ENCODE measurements around the gene SSBP3. TPM values are rescaled to one million over a fixed set of nuclear protein-coding genes. Genes with fewer than 3 reads are reported as not detected.

The SSBP3 gene
- polyA plus RNA-seq, 1 donor from 2014 or later = 6.6 TPM

DNA sequence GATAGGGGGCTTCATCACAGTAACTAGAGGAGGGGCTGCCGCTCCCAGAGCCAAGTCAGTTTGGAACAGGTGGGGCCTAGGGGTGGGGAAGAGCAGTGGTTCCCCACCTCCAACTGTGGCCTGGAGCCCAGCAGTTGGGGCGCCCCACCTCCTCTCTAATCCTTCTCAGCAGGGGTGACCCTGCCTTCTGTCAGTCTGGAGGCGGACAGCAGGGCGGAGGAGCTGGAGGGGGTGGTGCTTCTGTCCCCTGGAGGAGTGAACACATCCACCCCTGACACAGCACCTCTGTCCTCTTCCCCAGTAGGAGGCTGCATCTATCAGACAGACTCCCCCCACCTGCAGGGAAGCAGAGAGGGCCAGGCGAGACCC, 132.4 kb downstream of the SSBP3 start:
- peak overlapping the region in 1 of 3 donors; percentile 46 for H3K27ac Mint-ChIP-seq
- no peak overlapping the region for H3K4me3 Mint-ChIP-seq
- H3K9me3 Mint-ChIP-seq = no peaks in the 10 kb centered on the region
- H3K4me1 Mint-ChIP-seq = peaks cover 8 to 12% (median 10%) of the 10 kb centered on the region in 3 donors
- no peaks in the 10 kb centered on the region for H3K36me3 Mint-ChIP-seq
- H3K27me3 Mint-ChIP-seq = no peaks in the 10 kb centered on the region

DNA sequence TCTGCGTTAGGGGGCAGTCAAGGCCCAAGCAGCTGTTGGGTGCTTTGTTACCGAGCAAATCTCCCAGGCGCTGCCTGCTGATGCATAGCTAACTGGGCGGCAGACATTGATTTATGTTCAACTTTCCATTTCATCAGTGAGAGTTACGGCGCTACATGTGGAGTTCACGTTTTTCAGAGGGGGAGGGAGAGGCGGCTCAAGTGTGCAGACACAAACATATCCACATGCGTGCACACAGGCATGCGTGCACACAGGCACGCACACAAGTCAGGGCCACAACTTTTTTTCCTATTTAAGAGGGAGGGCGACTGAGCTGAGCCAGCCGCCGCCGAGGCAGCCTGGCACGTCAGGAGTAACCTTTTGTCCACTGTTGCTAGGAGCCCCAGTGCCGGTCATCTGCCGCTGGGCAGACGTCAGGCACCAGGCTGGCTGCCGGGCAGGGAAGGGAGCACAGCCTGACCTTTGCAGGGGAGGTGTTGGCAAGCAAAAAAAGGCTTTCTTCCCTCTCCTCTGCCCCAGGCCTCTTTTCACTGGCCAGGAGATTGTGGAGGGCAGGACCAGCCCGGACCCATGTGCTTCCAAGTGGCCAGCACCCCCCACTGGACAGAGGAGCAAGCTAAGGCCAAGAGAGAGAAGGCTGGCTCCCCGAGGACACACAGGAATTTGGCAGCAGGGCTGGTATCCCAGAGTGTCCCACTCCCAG, 133.0 kb downstream of the SSBP3 start:
- Mint-ChIP-seq H3K27me3 (no peaks in the 10 kb centered on the region), H3K9me3 (no peaks in the 10 kb centered on the region), H3K36me3 (no peaks in the 10 kb centered on the region), H3K27ac (peak overlapping the region in 1 of 3 donors; percentile 46), H3K4me3 (peak overlapping the region in 2 of 4 donors; percentile 31 to 60), H3K4me1 (peaks cover 8 to 12% (median 10%) of the 10 kb centered on the region in 3 donors)

DNA sequence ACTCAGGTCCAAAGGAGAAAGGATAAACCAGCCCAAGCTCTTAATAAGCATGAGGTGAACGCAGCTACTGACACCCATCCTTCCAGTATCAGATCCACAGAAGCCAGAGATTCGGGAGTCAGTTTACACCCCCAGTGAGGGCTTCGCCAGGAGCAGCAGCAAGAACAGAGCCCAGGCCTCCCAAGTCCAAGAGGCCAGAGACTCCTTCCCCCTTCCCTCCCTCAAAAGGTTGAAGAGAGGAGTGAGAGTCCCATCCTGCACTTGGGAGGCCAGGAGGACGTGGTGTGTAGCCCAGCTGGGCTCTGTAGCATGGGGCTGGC, 133.5 kb downstream of the SSBP3 start:
- H3K27ac Mint-ChIP-seq = no peak overlapping the region
- no peaks in the 10 kb centered on the region for H3K27me3 Mint-ChIP-seq
- H3K36me3 Mint-ChIP-seq = no peaks in the 10 kb centered on the region
- H3K4me3 Mint-ChIP-seq = peak overlapping the region in 1 of 4 donors; percentile 31
- H3K9me3 Mint-ChIP-seq = no peaks in the 10 kb centered on the region
- peaks cover 8 to 12% (median 10%) of the 10 kb centered on the region in 3 donors for H3K4me1 Mint-ChIP-seq

DNA sequence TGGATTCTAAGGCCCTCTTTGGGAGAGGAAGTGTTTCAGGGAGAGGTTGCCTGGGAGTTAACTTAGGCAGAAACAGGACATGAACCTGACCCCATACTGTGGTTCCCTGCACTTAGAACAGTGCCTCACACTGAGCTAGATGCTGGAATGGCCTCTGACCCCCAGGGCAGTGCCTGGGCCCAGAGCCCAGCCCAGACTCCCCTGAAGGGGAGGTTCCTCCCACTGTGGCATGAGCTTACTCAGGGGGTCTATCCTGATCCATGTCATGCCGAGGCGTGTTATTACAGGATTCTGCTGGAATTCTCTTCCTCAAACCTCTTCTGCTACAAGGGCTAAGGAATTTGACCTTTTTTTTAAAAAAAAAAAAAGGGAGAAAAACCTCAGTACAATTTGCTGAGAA, 134.1 kb downstream of the SSBP3 start:
- no peak overlapping the region for H3K4me3 Mint-ChIP-seq
- H3K27ac Mint-ChIP-seq = no peak overlapping the region
- peaks cover 7 to 9% (median 8%) of the 10 kb centered on the region in 3 donors for H3K4me1 Mint-ChIP-seq
- H3K27me3 Mint-ChIP-seq = no peaks in the 10 kb centered on the region
- H3K9me3 Mint-ChIP-seq = no peaks in the 10 kb centered on the region
- H3K36me3 Mint-ChIP-seq = no peaks in the 10 kb centered on the region

DNA sequence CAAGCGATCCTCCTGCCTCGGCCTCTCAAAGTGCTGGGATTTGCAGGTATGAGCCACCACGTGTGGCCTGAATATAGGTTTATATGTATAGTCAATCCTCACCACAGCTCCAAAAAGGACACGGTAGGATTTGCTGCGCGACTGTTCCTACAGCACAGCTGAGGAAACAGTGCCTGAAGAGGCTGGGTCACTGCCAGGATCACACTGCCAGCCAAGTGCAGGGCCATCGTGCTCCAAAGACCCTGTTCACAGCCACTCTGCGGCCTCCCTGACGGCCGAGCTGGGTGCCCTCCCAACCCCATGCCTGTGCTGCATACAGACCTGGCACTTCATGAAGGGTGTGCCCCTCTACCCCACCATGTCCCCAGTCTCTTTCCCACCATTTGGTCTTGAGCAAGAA, 134.9 kb downstream of the SSBP3 start:
- no peaks in the 10 kb centered on the region for H3K36me3 Mint-ChIP-seq

DNA sequence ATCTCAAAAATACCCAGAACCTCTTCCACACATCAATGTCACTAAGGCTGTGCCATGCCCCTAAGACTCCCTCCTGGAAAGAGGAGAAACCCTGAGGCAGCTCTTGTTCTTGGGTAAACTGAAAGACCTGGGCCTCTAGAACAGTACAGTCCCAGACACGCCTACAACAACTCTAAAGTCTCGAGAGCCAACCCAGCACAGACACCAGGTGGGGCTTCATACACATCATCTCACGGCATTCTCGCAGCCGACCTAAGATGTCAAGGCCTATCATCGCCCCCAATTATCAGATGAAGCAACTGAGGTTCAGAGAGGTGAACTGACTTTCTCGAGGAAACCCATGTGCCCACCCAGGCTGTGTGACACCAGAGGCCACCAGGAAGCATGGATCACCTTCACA, 135.7 kb downstream of the SSBP3 start:
- peaks cover 6 to 7% (median 7%) of the 10 kb centered on the region in 3 donors for H3K4me1 Mint-ChIP-seq
- no peaks in the 10 kb centered on the region for H3K27me3 Mint-ChIP-seq
- H3K9me3 Mint-ChIP-seq = no peaks in the 10 kb centered on the region
- no peak overlapping the region for H3K4me3 Mint-ChIP-seq
- no peaks in the 10 kb centered on the region for H3K36me3 Mint-ChIP-seq
- peak overlapping the region in 1 of 3 donors; percentile 57 for H3K27ac Mint-ChIP-seq

More for the DNA sequence above, 134.9 kb downstream of the SSBP3 start:
- H3K27ac Mint-ChIP-seq = no peak overlapping the region
- H3K4me3 Mint-ChIP-seq = no peak overlapping the region
- no peaks in the 10 kb centered on the region for H3K9me3 Mint-ChIP-seq
- no peaks in the 10 kb centered on the region for H3K27me3 Mint-ChIP-seq
- H3K4me1 Mint-ChIP-seq = peaks cover 6 to 7% (median 6%) of the 10 kb centered on the region in 3 donors

DNA sequence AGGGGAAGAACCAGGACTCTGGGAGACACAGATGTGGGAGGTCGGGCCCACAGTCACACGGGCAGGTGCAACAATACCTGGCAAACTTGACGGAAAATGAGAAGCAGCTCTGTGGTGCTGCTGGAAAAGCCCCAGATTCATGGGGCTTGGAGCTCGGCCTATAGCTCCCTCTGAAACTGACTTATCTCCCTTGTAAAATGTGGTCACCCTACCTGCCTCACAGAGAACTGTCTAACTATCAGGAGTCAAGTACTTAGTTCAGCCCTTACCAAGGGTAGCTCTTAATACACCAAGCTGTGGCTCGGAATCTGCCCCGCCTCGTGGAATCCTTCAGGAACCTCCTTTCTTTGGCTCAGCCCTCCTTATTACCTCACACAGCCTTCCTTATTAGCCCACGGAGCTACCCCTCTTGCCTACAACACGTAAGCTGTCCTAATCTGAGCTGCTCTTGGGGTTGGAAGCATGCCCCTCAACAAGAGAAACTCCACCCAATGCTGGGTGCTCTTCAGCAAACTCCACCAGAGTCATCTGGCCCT, 137.4 kb downstream of the SSBP3 start:
- Mint-ChIP-seq H3K4me1 (peaks cover 6 to 8% (median 7%) of the 10 kb centered on the region in 3 donors), H3K27ac (no peak overlapping the region), H3K9me3 (no peaks in the 10 kb centered on the region), H3K4me3 (no peak overlapping the region), H3K36me3 (peaks cover 3% of the 10 kb centered on the region), H3K27me3 (no peaks in the 10 kb centered on the region)

DNA sequence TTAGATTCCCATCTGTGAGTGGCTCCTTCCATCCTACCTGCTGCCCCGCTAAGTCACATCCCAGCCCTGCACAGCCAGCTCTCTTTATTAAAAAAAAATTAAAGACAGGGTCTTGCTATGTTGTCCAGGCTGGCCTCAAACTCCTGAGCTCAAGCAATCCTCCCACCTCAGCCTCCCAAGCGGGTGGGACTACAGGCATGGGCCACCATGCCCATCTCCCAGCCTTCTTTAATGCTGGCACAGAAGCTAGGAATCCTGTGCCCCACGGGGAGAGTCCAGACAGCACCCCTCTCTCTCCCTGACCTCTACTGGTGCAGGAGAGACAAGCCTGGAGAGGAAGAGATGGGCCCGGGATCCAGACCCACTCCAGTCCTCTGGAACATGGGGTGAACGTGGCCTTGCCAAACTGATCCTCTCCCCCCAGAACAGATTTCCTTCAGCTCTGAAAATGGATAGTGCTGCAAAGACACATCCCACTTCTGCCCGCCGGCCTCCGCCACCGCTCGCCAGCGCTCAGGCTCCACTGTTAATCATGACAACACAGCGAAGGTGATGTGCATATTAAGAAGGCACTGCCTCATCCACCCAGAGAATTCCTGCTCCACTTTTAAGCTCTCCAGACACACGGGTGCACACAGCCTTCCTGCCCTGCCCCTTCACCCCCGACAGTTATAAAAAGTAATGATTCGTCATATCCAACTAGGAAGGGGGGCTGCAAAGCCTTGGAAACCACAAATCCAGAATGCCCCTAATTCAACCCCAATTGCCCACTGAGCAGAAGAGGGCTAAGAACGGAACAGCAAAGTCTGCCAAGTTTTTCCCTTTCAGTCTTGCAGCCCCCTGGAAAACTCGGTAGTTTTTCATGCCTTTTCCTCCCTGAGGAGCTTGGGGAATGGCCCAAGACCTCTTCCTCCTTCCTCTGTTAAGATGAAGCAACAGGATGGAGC, 138.1 kb downstream of the SSBP3 start:
- no peaks in the 10 kb centered on the region for H3K27me3 Mint-ChIP-seq
- no peaks in the 10 kb centered on the region for H3K9me3 Mint-ChIP-seq
- peaks cover 3 to 6% (median 5%) of the 10 kb centered on the region in 3 donors for H3K4me1 Mint-ChIP-seq

DNA sequence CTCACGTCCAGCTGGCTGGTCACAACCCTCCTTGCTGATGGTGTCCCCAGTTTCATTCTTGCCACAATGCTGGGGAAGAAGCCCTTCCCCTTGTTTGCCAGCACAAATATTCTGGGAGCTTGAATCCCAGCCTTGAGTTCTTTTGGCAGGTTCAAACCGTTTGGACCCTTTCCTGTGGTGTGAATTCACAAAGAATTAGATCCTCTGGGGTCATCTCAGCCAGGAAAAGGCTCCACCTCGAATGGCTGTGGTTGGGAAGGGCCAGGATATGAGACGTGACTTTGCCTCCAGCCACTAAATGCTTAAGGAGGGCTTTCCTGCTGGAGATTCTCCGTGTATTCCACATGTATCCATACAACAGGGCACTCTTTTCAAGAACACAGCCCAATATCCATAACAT, 139.3 kb downstream of the SSBP3 start:
- H3K36me3 Mint-ChIP-seq = peaks cover 3% of the 10 kb centered on the region
- peak overlapping the region in 1 of 3 donors; percentile 55 for H3K27ac Mint-ChIP-seq
- H3K4me1 Mint-ChIP-seq = peaks cover 0 to 5% (median 2%) of the 10 kb centered on the region in 3 donors
- no peaks in the 10 kb centered on the region for H3K9me3 Mint-ChIP-seq
- no peaks in the 10 kb centered on the region for H3K27me3 Mint-ChIP-seq
- H3K4me3 Mint-ChIP-seq = no peak overlapping the region

More for the DNA sequence above, 138.1 kb downstream of the SSBP3 start:
- H3K4me3 Mint-ChIP-seq = no peak overlapping the region
- H3K27ac Mint-ChIP-seq = no peak overlapping the region
- peaks cover 3% of the 10 kb centered on the region for H3K36me3 Mint-ChIP-seq

DNA sequence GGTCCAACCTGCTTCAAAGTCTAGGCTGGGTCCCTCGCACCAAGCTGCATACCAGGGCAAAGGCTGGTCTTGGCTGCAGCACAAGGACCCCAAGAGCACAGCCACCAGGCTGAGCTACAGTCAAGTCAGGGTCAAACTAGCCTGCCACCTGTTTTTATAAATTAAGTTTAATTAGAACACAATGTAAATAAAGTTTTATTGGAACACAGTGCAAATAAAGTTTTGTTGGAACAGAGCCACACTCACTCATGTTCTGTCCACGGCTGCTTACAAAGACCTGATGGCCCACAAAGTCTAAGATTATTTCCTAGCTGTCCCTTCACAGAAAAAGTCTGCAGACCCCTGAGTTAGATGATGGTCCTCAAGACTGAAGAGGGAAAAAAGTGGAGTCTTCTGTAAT, 140.0 kb downstream of the SSBP3 start:
- Mint-ChIP-seq H3K9me3 (no peaks in the 10 kb centered on the region), H3K27me3 (no peaks in the 10 kb centered on the region), H3K4me3 (no peak overlapping the region), H3K27ac (peak overlapping the region in 1 of 3 donors; percentile 55), H3K36me3 (peaks cover 4% of the 10 kb centered on the region), H3K4me1 (peaks cover 0 to 5% (median 2%) of the 10 kb centered on the region in 3 donors)

DNA sequence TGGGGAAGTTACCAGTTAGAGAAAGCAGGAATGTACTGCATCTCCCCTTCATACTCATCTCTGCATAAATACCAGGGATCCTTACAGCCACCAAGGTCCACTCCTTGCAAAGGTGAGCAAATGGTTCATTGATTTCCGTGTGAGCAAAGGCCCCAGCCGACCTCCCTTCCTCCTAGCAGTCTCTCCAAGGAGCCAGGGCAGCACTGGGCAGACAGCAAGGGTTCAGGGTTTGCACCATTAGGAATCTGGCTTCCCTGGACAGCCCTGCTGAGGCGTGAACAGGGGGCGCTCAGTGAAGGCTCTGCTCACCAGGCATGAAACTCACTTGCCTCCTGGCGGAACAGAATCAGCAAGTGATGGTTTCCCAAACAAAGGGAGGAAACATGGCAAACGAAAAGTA, 140.5 kb downstream of the SSBP3 start:
- peaks cover 0 to 5% (median 2%) of the 10 kb centered on the region in 3 donors for H3K4me1 Mint-ChIP-seq
- H3K27me3 Mint-ChIP-seq = no peaks in the 10 kb centered on the region
- H3K27ac Mint-ChIP-seq = no peak overlapping the region
- H3K36me3 Mint-ChIP-seq = peaks cover 6% of the 10 kb centered on the region
- no peak overlapping the region for H3K4me3 Mint-ChIP-seq
- H3K9me3 Mint-ChIP-seq = no peaks in the 10 kb centered on the region

DNA sequence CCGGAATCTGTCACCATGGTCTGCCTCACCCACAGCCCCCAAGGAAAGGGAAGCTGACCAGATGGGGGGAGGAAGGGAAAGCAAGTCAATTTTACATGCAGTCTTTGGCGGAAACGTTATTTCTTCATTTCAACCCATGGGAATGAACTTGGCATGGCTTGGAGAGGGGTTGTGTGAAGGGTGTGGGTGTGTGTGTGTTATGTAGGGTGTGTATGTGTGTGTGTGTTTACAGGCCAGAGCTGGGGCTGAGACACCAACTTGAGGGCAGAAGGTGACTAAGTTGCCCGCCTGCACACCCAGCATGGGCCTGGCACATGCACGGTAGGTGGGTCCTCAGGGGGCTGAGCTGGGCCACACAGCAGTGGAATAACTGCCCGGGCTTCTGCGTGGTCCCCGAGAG, 141.1 kb downstream of the SSBP3 start:
- Mint-ChIP-seq H3K4me3 (no peak overlapping the region), H3K27me3 (no peaks in the 10 kb centered on the region), H3K4me1 (peaks cover 0 to 5% (median 2%) of the 10 kb centered on the region in 3 donors), H3K36me3 (peaks cover 6% of the 10 kb centered on the region), H3K9me3 (no peaks in the 10 kb centered on the region), H3K27ac (peak overlapping the region in 1 of 3 donors; percentile 8)

DNA sequence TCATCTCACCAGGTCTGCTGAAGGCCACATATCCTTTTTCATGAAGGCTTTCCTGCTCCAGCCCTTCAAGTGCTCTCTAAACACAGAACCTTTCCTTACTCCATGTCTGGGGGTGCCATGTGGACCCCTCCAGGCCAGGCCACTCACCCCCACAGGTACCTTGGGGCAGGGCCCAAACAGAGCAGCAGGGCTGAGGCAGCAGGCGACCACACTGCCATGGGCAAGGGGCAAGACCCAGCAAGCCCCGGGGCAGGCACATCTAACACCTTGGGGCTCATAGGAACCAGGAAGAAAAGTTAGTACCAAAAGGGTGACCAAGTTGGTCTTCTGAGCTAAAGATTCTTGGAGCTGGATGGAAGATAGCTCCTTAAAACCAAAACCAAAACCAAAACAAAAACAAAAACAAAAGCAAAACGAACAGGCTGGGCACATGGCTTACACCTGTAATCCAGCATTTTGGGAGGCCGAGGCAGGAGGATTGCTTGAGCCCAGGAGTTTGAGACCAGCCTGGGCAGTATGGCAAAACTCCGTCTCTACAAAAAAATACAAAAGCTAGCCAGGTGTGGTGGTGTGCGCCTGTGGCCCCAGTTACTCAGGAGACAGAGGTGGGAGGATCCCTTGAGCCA, 142.5 kb downstream of the SSBP3 start:
- H3K36me3 Mint-ChIP-seq = peaks cover 6% of the 10 kb centered on the region
- no peak overlapping the region for H3K27ac Mint-ChIP-seq
- H3K4me1 Mint-ChIP-seq = peaks cover 0 to 3% (median 2%) of the 10 kb centered on the region in 3 donors
- H3K27me3 Mint-ChIP-seq = no peaks in the 10 kb centered on the region
- no peaks in the 10 kb centered on the region for H3K9me3 Mint-ChIP-seq
- no peak overlapping the region for H3K4me3 Mint-ChIP-seq

DNA sequence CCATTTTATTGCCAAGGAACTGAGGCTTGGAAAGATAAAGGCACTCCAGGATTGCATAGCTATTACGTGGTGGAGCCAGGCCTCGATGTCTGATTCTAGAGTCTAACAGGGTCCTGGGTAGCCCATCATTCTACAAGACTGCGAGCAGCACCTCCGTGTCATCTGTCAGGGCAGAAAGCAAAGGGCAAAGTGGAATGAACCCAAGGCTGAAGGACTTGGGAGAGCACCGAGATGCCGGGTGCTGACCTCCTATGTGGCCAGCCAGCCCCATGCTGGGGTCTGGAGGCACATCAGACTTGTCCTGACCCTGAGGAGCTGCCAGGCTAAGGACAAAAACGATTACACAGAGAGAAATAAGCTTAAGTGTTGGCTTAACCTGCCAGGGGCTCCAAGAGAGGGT, 143.9 kb downstream of the SSBP3 start:
- Mint-ChIP-seq H3K36me3 (peaks cover 7% of the 10 kb centered on the region), H3K27ac (no peak overlapping the region), H3K9me3 (no peaks in the 10 kb centered on the region), H3K4me3 (no peak overlapping the region), H3K4me1 (peaks cover 0 to 3% (median under 1%) of the 10 kb centered on the region in 3 donors), H3K27me3 (no peaks in the 10 kb centered on the region)

DNA sequence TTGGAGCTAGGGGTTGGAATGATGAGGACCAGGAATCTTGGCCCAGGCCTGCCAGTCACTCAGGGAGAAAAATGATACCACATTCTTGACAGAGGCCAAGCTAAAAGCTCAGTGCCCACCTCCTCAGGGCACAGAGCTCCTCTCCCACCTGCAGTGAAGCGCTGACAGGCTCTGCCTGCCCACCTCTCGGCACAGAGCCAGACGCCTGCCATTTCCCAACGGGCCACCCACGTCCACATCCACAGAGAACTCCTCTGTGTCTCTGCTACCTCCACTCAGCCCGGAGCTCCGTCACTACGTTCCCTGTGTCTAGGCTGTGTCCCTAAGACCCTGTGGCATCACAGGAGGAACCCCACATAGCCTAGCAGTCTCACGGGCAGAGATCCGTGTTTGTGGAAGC, 145.4 kb downstream of the SSBP3 start:
- Mint-ChIP-seq H3K9me3 (no peaks in the 10 kb centered on the region), H3K36me3 (peaks cover 8% of the 10 kb centered on the region), H3K27me3 (no peaks in the 10 kb centered on the region), H3K4me3 (no peak overlapping the region), H3K4me1 (peaks cover 0 to 2% (median 0%) of the 10 kb centered on the region in 3 donors), H3K27ac (no peak overlapping the region)
